ENCODE data around the gene ZBTB17. TPM values are rescaled to one million over a fixed set of nuclear protein-coding genes. Genes with fewer than 3 reads are reported as not detected.

ZBTB17 gene
- total RNA-seq, 1 donor from 2014 or later, result 24.7 TPM

- TF ChIP-seq CTCF (IDR thresholded peaks at IDR 0.05; ENCODE audit: borderline replicate concordance), result no peak
- no peak for DNase-seq
- Histone ChIP-seq H3K27ac (replicated peaks) (no peak overlapping the region), H3K27me3 (ENCODE audit: low read depth) (no peaks in the 10 kb centered on the region), H3K4me3 (no peak overlapping the region), H3K4me1 (no peaks in the 10 kb centered on the region), H3K9me3 (replicated peaks) (no peaks in the 10 kb centered on the region), H3K36me3 (no peaks in the 10 kb centered on the region)
- intact Hi-C loops (cut with micrococcal nuclease), result no loop called here
Observed at GRCh38 chr1:15998929-15999328, 23.0 kb upstream of the ZBTB17 start.

GRCh38 chr1:15997637-15998280 is 21.9 kb upstream of the ZBTB17 start:
- no peaks in the 10 kb centered on the region for H3K27me3 ChIP-seq (ENCODE audit: low read depth)
- intact Hi-C loops (cut with micrococcal nuclease), result no loop called here
- TF ChIP-seq CTCF (IDR thresholded peaks at IDR 0.05; ENCODE audit: borderline replicate concordance), result no peak
- no peak overlapping the region for H3K4me3 ChIP-seq
- H3K4me1 ChIP-seq, result no peaks in the 10 kb centered on the region
- H3K9me3 ChIP-seq (replicated peaks), result no peaks in the 10 kb centered on the region
- no peak for DNase-seq
- no peak overlapping the region for H3K27ac ChIP-seq (replicated peaks)
- no peaks in the 10 kb centered on the region for H3K36me3 ChIP-seq

- DNase-seq, result no peak
- intact Hi-C loops (cut with micrococcal nuclease), result no loop called here
- Histone ChIP-seq H3K27ac (replicated peaks) (no peak overlapping the region), H3K27me3 (ENCODE audit: low read depth) (no peaks in the 10 kb centered on the region), H3K4me1 (no peaks in the 10 kb centered on the region), H3K4me3 (no peak overlapping the region), H3K36me3 (no peaks in the 10 kb centered on the region), H3K9me3 (replicated peaks) (no peaks in the 10 kb centered on the region)
- no peak for TF ChIP-seq CTCF (IDR thresholded peaks at IDR 0.05; ENCODE audit: borderline replicate concordance)
Observed at GRCh38 chr1:15997076-15997585, 21.2 kb upstream of the ZBTB17 start.

- TF ChIP-seq CTCF (IDR thresholded peaks at IDR 0.05; ENCODE audit: borderline replicate concordance), result peak; percentile 91
- Histone ChIP-seq H3K4me3 (no peak overlapping the region), H3K4me1 (no peaks in the 10 kb centered on the region), H3K27me3 (ENCODE audit: low read depth) (no peaks in the 10 kb centered on the region), H3K9me3 (replicated peaks) (no peaks in the 10 kb centered on the region), H3K36me3 (no peaks in the 10 kb centered on the region), H3K27ac (replicated peaks) (no peak overlapping the region)
- DNase-seq, result peak; percentile 63
- intact Hi-C loops (cut with micrococcal nuclease), result loop anchor here (5.0 kb wide), 1 partner anchor 182 kb away; no protein-coding TSS in a partner anchor
Observed at GRCh38 chr1:15994590-15995351, 18.9 kb upstream of the ZBTB17 start.

GRCh38 chr1:15994081-15994480 is 18.2 kb upstream of the ZBTB17 start:
- Histone ChIP-seq H3K9me3 (replicated peaks) (no peaks in the 10 kb centered on the region), H3K36me3 (no peaks in the 10 kb centered on the region), H3K4me3 (no peak overlapping the region), H3K4me1 (no peaks in the 10 kb centered on the region), H3K27ac (replicated peaks) (no peak overlapping the region), H3K27me3 (ENCODE audit: low read depth) (no peaks in the 10 kb centered on the region)
- DNase-seq, result no peak
- no peak for TF ChIP-seq CTCF (IDR thresholded peaks at IDR 0.05; ENCODE audit: borderline replicate concordance)
- intact Hi-C loops (cut with micrococcal nuclease), result loop anchor here (5.0 kb wide), 1 partner anchor 182 kb away; no protein-coding TSS in a partner anchor
